ENCODE measurements around the gene HSD17B8.

HSD17B8 gene

DNA sequence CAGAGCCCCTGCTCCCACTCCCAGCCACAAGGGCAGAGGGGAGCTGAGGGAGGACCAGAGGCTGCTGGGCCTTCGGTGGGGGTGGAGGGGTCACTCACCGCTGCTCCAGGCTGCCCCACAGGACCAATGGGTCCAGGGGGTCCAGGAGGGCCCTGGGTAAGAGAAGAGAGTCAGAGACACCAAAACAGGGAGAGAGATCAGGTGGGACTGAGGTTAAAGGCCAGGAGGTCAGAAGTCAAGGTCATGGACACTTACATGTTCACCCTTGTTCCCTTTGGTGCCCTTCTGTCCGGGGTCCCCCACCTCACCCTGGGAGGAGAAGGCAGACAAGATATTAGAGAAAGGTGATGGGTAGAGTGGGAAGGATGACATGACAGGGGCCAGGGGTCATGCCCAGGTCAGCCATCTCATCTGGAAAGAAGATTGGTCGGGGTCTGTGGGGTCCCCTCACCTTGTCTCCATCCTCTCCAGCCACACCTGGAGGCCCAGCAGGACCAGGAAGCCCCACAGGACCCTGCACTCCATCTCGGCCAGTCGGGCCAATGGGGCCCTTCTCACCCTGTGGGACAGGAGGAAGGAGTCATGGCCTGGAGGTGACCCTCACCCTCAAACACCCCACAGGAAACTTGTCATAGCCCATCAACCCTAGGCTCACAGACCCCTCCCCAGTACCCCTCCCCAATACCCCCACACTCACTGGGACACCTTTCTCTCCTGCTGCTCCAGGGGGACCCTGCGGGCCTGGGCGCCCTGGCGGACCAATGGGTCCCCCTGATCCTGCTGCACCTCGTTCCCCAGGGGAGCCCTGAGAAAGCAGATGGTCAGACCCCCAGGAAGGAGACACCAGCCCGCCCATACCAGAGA, 33.2 kb upstream of the HSD17B8 start:
- DNase-seq (ENCODE audit: low spot score): no peak

DNA sequence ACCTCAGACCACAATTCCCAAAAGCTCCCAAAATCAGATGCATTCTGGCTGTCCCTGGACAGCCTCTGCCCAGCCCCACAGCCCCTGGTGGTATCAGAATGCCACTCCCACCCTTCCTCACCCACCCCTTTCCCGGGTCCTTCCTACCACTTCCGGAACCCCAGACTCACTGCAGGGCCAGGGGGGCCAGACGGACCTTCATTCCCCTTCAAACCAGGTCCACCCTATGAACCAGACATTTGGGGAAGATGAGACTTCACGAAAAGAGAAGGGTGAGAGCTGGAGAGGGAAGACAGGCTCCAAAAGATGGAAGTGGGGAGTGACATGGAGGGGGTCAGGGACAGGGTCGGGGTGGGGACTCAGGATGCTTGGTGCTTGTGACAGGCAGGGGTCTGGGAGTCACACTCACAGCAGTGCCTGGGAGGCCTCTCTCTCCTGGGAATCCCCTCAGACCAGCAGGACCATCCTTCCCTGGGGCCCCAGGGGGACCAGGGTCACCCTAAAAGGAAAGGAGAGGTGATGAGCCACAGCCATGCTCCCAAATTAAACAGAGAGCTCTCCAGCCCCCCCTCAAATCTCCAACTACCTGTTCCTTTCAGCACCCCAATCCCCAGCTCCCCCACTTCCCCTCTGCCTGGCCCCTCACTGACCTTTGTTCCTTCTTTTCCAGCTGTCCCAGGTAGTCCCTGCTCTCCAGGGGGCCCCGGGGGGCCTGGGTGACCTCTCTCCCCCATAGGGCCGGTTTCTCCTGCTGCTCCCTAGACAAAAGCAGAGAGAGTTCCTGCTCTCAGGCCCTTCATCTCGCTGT, 32.4 kb upstream of the HSD17B8 start:
- DNase-seq (ENCODE audit: low spot score): no peak

DNA sequence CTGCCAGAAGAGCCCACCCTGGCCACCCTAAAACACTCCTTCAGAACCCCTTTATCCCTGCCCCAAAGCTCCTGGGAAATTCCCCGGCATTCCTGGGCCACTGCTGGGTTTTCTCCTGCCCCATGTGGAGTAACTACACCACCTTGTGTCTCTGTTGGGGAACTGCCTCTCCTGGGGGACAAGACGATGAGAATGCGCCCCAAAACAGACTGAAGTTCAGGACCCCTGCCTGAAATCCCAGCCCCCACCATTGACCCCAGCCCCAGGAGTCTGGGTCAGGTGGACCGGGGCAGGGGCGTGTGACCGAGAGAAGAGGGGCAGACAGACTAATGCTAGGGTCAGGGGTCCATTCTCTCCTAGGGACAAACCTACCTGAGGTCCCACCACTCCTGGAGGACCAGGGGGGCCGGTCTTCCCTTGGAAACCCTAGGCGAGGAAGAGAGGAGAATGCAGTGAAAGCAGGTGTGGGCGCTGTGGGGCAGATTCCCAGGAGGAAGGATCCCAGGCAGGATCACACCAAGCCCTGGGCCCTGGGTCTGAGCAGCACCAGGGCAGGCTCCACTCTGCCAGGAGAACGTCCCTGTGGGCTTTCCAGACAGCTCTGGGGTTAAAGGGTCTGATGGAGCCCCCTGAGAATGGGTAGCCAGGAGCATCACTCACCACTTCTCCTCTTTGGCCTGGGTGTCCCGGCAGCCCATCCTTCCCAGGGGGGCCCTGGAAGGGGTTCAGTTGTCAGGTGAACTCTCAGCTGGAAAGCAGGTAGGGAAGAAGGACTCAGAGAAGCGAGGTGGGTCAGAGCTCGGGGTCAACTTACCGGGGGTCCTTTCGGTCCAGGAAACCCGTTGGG, 31.5 kb upstream of the HSD17B8 start:
- DNase-seq (ENCODE audit: low spot score): no peak

DNA sequence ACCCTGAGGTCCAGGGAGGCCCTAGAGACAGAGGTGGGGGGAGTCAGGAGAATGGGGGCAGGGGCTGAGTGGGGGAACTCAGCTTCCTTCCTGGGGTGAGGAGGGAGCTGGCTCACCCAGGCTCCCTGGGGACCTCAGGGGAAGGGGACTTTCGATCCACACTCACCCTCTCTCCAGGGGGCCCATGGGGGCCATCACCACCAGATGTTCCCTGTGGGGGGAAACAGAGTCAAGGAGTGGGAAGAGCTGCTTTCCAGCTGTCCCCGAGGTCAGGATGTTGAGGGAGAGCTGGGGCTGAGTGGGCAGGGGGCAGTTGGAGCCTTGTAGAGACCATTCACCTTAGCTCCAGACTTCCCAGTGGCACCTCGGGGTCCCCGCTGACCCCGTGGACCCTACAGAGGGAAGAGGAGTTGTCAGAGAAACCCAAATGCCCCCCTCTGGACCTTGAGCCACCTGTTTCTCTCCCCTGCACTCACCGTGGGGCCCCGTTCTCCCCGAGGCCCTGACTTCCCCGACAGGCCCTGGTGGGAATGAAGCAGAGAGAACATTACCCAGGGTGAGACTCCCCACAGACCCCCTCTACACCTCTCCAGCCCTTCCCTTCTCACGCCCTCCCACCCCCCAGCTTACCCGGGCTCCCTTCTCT, 30.8 kb upstream of the HSD17B8 start:
- DNase-seq (ENCODE audit: low spot score): no peak

DNA sequence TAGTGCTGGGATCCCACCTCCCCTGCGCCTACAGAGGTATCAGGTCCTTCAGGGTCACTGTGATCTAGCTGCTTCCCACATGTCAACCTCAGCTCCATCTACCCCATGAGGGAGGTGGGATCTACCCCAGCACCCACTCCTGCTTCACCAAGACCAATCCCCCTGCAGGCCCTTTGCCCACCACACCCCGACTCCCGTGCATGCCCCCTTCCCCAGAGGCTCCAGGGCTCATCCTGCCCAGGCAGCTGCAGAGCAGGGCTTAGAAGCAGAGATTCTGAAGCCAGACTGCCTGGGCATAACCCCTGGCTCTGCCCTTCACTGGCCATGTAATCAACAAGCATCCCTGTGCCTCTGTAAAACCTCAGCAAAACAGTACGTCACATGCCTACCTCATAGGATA, 29.7 kb upstream of the HSD17B8 start:
- no peak for DNase-seq (ENCODE audit: low spot score)

DNA sequence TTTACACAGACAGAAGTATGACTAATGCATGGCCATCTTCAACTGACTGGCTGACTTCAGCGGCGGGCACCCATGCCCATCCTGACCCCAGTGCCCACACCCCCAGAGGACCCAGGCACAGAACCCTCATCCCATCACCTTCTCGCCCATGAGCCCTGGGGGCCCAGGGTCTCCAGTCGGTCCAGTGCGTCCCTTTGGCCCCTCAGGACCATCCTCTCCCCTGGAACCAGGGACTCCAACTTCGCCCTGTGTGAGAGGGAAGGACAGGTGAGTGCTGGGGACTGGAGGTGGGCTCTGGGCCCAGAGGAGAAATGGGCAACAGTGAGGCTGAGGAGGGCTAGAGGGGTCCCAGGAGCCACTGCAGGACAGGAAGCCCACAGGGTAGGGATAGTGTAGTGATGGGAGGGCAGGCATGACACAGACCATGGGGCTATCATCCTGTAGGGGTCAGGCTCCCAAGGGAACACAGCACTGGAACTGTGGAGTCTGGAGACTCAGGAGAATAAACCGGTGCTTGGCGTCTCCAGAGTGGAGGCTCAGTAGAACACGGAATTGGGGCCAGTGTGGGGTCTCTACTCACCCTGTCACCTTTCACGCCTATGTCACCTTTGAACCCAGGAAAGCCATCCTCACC, 28.9 kb upstream of the HSD17B8 start:
- no peak for DNase-seq (ENCODE audit: low spot score)

DNA sequence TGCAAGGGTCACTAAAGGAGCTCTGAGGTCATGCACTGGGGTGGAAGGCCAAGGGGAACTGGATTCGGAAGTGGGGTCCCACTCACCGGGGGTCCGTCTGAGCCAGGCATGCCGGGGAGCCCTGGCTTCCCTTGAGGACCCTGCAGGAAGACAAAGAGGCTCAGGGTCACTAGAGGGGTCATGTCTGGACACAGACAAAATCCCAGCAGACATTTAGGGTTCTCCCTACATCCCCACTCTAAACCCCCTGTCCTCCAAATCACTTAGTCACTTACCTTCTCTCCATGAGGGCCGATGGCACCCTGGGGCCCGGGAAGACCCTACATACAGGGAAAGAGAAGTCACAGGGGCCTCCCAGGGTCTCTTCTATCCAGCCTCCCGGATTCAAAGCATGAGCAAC, 27.5 kb upstream of the HSD17B8 start:
- no peak for DNase-seq (ENCODE audit: low spot score)

DNA sequence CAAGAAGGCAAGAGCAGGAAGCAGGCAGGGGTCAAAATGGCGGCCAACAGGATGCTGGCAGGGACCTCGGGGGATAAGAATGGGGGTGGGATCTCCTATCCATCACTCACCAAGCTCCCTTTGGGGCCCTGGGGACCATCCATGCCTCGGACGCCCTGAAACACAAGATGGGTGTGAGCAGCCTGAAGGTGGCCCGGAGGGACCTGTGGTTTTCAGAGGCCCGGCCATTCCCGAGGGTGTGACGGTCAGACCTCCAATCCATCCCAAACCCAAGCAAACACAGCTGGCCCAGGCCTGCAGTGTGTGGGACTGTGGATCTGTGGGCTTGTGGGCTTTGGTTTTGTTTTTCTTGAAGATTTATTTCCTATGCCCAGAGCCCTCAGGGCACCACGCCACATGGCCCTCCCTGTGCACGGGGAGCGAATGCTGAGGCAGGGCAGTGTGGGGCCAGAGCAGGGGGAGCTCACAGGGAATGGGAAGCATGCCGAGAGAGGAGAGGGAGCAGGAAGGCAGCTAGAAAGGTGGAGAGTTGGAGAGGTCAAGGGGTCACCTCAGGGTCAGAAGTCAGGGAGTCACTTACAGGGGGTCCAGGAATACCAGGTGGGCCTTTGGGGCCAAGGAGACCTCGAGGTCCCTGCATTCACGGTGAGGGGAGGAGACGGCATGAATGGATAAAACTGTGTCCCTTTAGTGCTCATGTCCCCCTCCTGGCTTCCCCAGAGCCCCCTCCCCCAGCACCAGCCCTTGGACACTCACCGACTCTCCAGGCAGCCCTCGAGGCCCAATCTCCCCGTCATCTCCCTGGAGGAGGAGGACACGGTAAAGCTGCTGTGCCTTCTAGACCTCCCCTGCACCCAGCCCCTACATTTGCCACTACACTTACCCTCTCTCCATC, 26.7 kb upstream of the HSD17B8 start:
- no peak for DNase-seq (ENCODE audit: low spot score)

DNA sequence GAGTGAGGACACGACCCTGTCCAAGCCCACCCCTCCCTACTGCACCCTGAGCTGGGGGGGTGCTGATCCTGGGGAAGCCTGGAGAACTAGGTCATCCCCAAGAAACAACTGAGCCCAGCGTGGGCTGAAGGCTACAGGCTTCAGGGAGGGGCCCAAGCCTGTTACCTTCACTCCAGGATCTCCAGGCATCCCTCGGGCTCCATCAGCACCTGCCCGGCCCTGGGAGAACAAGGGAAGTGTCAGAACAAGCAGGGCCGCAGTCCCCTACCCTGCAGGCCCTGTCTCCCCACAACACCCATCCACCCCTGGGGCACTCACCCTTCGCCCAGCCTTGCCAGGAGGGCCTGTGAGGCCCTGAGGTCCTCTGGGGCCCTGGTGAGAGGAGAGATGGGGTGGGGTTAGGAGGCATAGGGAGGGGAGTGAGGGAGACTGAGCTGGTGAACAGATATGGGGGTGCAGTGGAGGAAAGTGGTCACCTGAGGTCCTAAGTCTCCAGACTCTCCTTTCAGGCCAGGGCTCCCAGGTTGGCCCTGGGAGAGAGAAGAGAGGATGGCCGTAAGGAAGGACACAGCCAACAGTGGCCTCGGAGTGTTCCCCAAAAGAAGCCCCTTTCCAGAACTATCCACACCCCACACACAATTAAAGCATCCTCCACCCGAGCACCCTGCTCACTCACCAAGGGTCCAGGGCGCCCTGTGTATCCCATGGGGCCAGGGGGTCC, 25.5 kb upstream of the HSD17B8 start:
- no peak for DNase-seq (ENCODE audit: low spot score)

DNA sequence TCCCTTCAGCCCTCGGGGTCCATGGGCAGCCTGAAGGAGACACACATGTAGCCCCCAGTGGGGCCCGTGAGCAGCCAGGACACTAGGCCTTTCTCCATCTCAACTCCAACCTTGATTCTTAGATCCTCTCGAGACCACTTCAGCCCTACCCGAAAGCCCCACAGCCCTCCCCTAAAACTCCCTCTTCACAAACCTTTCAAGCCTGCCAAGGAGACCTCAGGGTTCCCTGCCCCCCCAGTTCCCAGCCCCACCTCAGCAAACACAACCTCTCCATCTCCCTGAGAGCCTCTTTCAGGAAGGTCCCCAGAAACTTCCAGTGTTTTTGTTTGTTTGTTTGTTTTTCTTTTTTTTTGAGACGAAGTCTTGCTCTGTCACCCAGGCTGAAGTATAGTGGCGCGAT, 23.3 kb upstream of the HSD17B8 start:
- no peak for DNase-seq (ENCODE audit: low spot score)

DNA sequence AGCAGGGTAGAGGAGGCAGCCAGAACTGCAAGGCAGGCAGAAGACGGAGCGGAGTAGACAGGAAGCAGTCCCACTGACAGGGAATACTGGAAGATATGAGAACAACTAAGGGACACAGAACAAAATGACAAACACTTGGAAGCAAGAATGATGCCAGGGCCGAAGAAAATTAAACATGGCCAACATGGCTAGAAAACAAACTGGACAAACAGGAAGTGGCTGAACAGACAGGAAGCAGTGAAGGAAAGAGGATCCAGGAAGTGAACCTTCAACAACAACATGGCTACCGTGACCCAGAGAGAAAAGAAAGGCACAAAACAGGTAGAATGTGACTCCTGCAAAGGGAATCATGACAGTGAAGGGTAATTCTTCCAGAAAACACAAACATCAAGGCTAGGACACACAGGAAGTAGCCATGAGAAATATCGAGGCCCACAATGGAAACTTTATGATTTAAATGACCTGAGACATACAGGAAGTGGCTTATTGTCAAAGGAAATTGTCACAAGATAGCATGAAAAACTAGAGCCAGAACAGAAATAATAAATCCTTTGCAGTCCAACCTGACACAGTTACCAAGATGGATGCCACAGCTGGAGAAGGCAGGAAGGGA, 21.3 kb upstream of the HSD17B8 start:
- DNase-seq (ENCODE audit: low spot score): no peak

DNA sequence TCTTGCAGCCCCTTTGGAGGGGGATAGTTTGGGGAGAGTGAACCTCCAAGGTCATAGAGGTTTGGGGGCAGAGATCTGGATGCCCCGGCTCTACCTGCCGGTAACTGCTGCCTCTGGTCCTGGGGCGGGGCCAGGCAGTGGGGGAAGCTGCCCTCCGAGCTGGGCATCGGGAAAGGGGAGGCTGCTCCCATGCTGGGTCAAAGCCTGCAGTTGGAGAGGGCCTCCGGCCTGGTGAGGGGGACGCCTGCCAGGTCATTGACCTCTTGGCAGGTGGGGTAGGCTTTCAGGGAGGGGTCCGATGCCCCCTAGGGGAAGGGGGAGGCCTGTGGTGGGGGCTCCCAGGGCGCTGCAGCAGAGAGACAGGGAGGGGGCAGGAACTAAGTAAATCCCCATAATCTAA, 19.3 kb upstream of the HSD17B8 start:
- no peak for DNase-seq (ENCODE audit: low spot score)

DNA sequence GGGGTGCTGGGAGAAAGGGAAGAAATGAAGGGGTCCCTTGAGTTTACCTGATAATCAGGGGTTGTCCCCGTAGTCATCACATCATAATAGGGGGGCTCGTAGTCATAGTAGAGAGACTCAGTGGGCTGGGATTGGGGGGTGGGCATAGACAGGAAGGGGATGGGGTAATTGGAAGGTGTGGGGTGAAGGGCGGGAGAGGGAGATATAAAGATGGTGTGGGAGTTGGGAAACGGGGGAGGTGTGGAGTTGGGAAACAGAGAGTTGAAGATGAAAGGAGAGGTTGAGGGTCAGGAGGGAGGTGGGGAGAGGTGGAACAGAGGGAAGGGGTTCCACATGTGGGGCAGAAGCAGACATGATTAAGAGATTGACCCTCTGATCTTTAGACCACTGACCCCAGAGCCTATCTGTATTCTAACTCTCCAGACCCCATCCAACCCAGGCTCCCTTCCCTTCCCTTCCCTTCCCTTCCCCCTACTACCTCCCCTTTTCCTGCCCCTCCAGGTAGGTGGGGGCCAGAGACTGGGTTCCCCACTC, 18.7 kb upstream of the HSD17B8 start:
- DNase-seq (ENCODE audit: low spot score): no peak

DNA sequence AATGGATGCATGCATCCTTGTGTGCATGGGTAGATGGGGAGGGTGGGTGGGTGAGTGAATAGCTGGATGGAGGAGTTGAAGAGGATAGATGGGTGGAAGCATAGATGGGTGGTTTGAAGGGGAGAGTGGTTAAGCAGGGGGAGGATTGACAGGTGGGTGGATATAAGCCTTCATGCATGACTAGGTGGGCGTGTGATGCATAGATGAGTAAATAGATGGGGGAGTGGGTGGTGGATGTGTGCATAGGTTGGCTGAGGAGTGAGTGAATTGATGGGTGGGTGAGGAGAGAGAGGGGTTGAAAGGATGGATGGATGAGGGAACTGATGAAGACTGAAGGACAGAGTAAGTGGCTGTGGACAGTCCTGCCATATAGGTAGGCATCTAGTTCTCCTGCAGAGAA, 16.6 kb upstream of the HSD17B8 start:
- no peak for DNase-seq (ENCODE audit: low spot score)

DNA sequence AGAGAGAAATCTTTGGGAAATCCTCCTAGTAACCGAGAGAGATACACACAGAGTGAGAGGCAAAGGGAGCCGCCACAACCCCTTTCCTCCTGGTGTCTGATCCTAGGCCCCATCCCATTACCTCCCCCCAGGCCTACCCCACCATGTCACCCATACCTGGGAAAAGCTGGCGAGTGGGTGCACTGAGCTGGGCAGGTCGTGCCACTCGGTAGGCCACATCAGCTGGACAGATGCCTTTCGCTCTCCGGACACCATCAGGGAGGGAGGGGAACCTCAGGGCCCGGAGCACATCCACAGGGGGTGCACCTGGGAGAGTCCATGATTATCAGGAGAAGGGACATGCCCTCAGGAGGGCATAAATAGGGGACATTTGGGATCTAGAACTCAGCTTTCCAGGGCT, 15.3 kb upstream of the HSD17B8 start:
- no peak for DNase-seq (ENCODE audit: low spot score)

DNA sequence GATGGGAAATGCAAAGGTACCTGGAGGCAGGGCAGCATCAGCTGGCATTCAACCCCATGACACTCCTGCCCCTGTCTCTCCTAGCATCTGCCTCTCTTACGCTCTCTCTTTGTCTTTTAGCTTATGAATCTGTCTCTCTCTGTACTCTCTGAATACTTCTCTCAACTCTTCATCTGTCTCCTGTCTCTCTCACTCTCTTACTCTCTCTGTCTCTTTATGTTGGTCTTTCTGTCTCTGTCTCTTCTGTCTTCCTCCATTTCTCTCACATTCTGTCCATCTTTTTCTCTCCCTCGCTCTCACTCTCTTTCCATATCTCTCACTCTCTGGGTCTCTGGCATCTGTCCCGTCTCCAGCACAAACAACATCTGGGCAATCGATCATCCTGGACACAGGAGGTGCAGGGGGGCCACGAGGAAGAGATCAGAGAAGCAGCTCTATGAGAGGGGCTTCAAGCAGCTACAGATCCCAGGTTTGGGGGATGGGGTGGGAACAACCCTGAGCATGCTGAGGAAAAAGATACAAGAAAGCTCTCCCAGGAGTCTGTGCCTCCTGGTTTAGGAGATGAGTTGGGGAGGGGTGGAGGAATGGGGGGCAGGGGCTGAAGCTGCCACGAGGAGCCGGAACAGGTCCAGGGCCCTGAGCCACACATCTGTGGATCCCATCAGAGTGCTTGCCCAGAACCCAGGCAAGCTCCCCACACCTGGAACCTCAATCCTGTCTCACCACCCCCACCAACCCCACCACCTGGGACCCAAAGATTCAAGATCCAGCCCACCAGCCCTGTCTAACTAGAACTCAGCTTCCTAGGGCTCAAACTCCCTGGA, 14.6 kb upstream of the HSD17B8 start:
- no peak for DNase-seq (ENCODE audit: low spot score)

DNA sequence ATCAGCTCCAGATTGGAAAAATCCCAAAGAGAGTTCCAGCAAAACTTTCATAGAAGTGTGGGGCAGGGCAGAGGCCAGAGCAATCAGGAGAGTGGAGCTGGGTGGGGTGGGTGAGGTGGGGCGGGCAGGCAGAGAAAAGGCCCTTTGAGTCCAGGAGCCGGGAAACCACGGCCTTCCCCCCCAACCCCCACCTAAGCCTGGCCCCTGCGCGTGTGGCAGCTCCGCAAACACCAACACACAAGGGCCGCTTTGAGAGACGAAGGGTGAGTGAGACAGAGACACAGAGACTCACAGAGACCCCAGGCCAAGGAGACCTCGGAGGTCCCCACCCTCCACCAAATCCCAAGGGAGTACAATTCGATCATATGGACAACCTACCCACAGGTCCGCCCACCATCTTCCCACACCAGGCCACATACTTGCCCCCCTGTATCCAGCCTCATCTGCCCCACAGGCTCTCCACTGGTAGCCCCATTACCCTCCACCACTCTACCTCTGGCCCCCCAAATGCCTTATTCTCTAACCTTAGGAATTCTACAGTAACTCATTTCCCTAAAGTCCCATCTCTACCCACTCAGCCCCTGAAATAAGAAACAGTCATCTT, 13.8 kb upstream of the HSD17B8 start:
- DNase-seq (ENCODE audit: low spot score): no peak
